A549 (cell line): ENCODE data around the gene PRCD. TPM values are rescaled to one million over a fixed set of nuclear protein-coding genes. Genes with fewer than 3 reads are reported as not detected.

ENCODE experiments used
- ATAC-seq, 2 experiments: fragments of 200-7000 bp in 1 of 2; fragments of >200 bp in 1 of 2; cut with Nextera tagmentation in 1 of 2; cut with Tn5 transposase in 1 of 2; 3 replicates each; pipeline versions ENCODE4 v1.8.0 to v1.9.1; 2018 to 2020; ENCODE audit warnings: mild to moderate bottlenecking in 1 of 2, moderate library complexity in 1 of 2
- CTCF ChIA-PET: fragments of 300-600 bp; sonication (Branson Sonifier 250); formaldehyde crosslinking; extraction: SDS; loops from one replicate; lab custom pipeline; 2021; ENCODE audit warnings: antibody characterized with exemption, inconsistent platforms; lab: Yijun Ruan, JAX
- POLR2A ChIA-PET: fragments of 350-600 bp; formaldehyde crosslinking; extraction: SDS; loops from one replicate; lab custom pipeline; 2021; ENCODE audit warnings: antibody characterized with exemption, inconsistent platforms; lab: Yijun Ruan, JAX
- DNase-seq, 2 experiments: peaks; one replicate each; pipeline versions ENCODE4 v3.0.0 to v3.0.0-alpha.2; 2011 to 2016; ENCODE audit warnings: low read depth in 1 of 2, low spot score in 1 of 2
- FAIRE-seq: peaks from 2 replicates; lab custom pipeline; 2011; peaks lifted over from hg19 to GRCh38; lab: Jason Lieb, UNC
- H3K27ac ChIP-seq, 2 experiments: fragments of >200 bp; sonication (Bioruptor Twin); formaldehyde crosslinking; 3 replicates each; pipeline ENCODE4 v1.5.1; 2016 to 2017
- H3K4me1 ChIP-seq: fragments of >200 bp; sonication (Bioruptor Twin); formaldehyde crosslinking; 3 replicates; pipeline ENCODE4 v1.6.1; 2016
- H3K4me2 ChIP-seq: fragments of >200 bp; sonication (Bioruptor Twin); formaldehyde crosslinking; 3 replicates; pipeline ENCODE4 v1.6.1; 2016
- H3K4me3 ChIP-seq: fragments of >200 bp; sonication (Bioruptor Twin); formaldehyde crosslinking; 3 replicates; pipeline ENCODE4 v1.5.1; 2016
- H3K9me3 ChIP-seq: fragments of >200 bp; sonication (Bioruptor Twin); formaldehyde crosslinking; 3 replicates; pipeline ENCODE4 v1.6.1; 2016
- CBX2 ChIP-seq: fragments of 200-600 bp; sonication (generic); IDR thresholded peaks from 2 replicates; pipeline ENCODE4 v1.6.1; 2016; ENCODE audit warnings: low read depth, mild to moderate bottlenecking, borderline replicate concordance
- ESRRA ChIP-seq: fragments of 150-350 bp; IDR thresholded peaks from 2 replicates; pipeline ENCODE4 v1.6.1; 2014; ENCODE audit warnings: mild to moderate bottlenecking, low read length, borderline replicate concordance
- FOSB ChIP-seq: fragments of 250-450 bp; sonication (Bioruptor Pico); IDR thresholded peaks from 2 replicates; pipeline ENCODE4 v1.5.0; 2020; ENCODE audit warnings: mild to moderate bottlenecking, moderate library complexity
- GATA3 ChIP-seq: IDR thresholded peaks from 2 replicates; pipeline ENCODE4 v1.6.1; 2012; ENCODE audit warnings: borderline replicate concordance
- JUNB ChIP-seq: fragments of >200 bp; sonication (Bioruptor Twin); formaldehyde crosslinking; IDR thresholded peaks from 2 replicates; pipeline ENCODE4 v1.6.1; 2016
- NFE2L2 ChIP-seq: fragments of 150-350 bp; conservative IDR thresholded peaks from 2 replicates; pipeline ENCODE4 v1.6.1; 2014; ENCODE audit warnings: low read length
- PHF8 ChIP-seq: fragments of 200-600 bp; sonication (generic); IDR thresholded peaks from 2 replicates; pipeline ENCODE4 v1.6.1; 2016; ENCODE audit warnings: low read depth, mild to moderate bottlenecking, antibody characterized with exemption, moderate library complexity, borderline replicate concordance
- TP53 ChIP-seq: fragments of 250-450 bp; sonication (Bioruptor Pico); IDR thresholded peaks from 2 replicates; pipeline ENCODE4 v1.5.0; 2021; ENCODE audit warnings: mild to moderate bottlenecking, moderate library complexity
- WGBS: methylation state at CpG from one replicate; pipeline ENCODE4 v1.1.6; 2017; ENCODE audit errors: missing lambda C conversion rate; 5-methylcytosine and 5-hydroxymethylcytosine counted together
- polyA plus RNA-seq, 4 experiments: library from polyadenylated mRNA; depleted of rRNA in 3 of 4; stranded (reverse); fragments of >200 nt; fragmentation: RNase III in 1 of 4; extraction: RNeasy Plus Mini Kit Qiagen cat#74134 plus additional on column Dnase treatment in 1 of 4; gene quantifications; 2 replicates in 3 of 4; 3 replicates in 1 of 4; pipeline ENCODE4 v1.2.3, GENCODE V29; 2011 to 2017
- small RNA-seq, 6 experiments: library from RNA; depleted of rRNA; stranded (forward); fragments of <200 nt; gene quantifications; one replicate each; pipeline ENCODE3, GENCODE V24; 2012
- TF ChIP-seq, protein P1 (sequence below): IDR thresholded peaks from 2 replicates; pipeline ENCODE4 v1.6.1; 2012; ENCODE audit warnings: low read depth, borderline replicate concordance

PRCD gene
- polyA plus RNA-seq, 2 of the 4 experiments (the other 2 are of a cell fraction): not detected

DNA sequence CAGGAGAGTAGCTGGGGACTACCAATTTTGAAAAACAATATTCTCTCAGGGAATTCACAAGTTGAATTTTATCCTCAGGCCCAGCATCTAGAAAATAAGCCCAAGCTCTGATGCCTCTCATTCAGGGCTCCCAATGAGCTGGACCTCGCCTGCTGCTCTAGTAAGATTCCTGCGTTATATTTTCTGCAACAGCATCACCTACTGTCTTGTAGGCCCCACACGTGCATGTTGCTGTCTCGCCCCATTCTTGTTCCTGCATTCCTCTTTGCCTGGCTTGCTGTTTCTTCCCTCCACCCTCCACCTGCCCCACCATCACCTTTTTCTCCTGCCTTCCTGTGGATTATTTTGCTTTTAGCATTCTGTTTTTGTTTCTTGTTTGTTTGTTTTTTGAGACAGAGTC lies 54.1 kb downstream of the PRCD start (continued):
- TF ChIP-seq CBX2 (no peak), ESRRA (no peak)
- TF ChIP-seq, all 56 proteins: peak for 0

DNA sequence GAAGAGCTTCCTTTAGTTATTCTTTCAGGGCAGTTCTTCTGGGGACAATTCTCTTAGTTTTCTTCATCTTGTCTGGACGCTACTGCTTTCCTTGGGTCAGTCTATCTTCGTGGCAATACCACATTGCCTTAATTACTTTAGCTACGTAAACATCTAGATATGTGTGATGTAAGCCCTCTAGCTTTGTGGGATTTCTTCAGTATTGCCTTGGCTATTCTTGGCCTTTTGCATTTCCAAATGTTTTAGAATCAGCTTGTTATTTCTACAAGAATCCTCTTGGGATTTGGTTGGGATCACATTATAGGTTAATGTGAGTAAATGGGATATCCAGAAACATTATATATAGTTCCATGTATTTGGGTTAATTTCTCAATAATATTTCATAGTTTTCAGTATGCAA lies 54.8 kb downstream of the PRCD start:
- Histone ChIP-seq H3K4me2 (no peak overlapping the region), H3K27ac (no peak overlapping the region), H3K4me1 (no peaks in the 10 kb centered on the region), H3K9me3 (no peaks in the 10 kb centered on the region), H3K4me3 (no peak overlapping the region)
- TF ChIP-seq JUNB (no peak), TP53 (CRISPR knock-in tag) (no peak), FOSB (CRISPR knock-in tag) (no peak), GATA3 (no peak), PHF8 (no peak), NFE2L2 (no peak)
- TF ChIP-seq, protein P1, sequence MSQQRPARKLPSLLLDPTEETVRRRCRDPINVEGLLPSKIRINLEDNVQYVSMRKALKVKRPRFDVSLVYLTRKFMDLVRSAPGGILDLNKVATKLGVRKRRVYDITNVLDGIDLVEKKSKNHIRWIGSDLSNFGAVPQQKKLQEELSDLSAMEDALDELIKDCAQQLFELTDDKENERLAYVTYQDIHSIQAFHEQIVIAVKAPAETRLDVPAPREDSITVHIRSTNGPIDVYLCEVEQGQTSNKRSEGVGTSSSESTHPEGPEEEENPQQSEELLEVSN: no peak
- ChIA-PET POLR2A (no interaction called here), CTCF (interaction anchor here (0.6 to 2.7 kb wide), 8 partner anchors 9 to 328 kb away, joined by 3 to 27 read pairs (median 4); partner anchors contain the start of gene ST6GALNAC2)
- ATAC-seq: no peak
- DNase-seq: no peak
- 71% methylated on average over 3 of the region's 3 CpGs for WGBS
- no peak for FAIRE-seq

Small RNA genes lying within 50 kb of the gene (small RNA-seq; reads per million reads assigned to genes)
- gene SNORD1A: 0 reads per million in 6 experiments
- gene SNORD1B: 899 to 7,965 (median 1,752) reads per million in 6 experiments

Other genes with a start within 250 kb of the PRCD start
- gene QRICH2, start 231.8 kb upstream of the PRCD start, polyA plus RNA-seq (2011; rRNA removed): 0.57 and 0.86 TPM in 2 replicates
- gene QRICH2, start 231.8 kb upstream of the PRCD start, polyA plus RNA-seq (2017; fragmentation: RNase III; extraction: RNeasy Plus Mini Kit Qiagen cat#74134 plus additional on column Dnase treatment): 0.88 to 1.7 TPM (median 1.0 TPM) in 3 replicates
- 80.9 and 92.1 TPM in 2 replicates for gene PRPSAP1, start 186.1 kb upstream of the PRCD start, polyA plus RNA-seq (2011; rRNA removed)
- 61.9 to 63.7 TPM (median 63.3 TPM) in 3 replicates for gene PRPSAP1, start 186.1 kb upstream of the PRCD start, polyA plus RNA-seq (2017; fragmentation: RNase III; extraction: RNeasy Plus Mini Kit Qiagen cat#74134 plus additional on column Dnase treatment)
- gene SPHK1, start 155.4 kb upstream of the PRCD start, polyA plus RNA-seq (2011; rRNA removed): 4.6 and 4.7 TPM in 2 replicates
- gene SPHK1, start 155.4 kb upstream of the PRCD start, polyA plus RNA-seq (2017; fragmentation: RNase III; extraction: RNeasy Plus Mini Kit Qiagen cat#74134 plus additional on column Dnase treatment): 11.8 to 14.9 TPM (median 13.0 TPM) in 3 replicates
- gene UBE2O, start 86.9 kb upstream of the PRCD start, polyA plus RNA-seq (2011; rRNA removed): 22.0 and 28.8 TPM in 2 replicates
- gene UBE2O, start 86.9 kb upstream of the PRCD start, polyA plus RNA-seq (2017; fragmentation: RNase III; extraction: RNeasy Plus Mini Kit Qiagen cat#74134 plus additional on column Dnase treatment): 24.5 to 25.9 TPM (median 25.7 TPM) in 3 replicates
- 0.08 TPM in 1 of 2 replicates, not detected in the other for gene AANAT, start 72.4 kb upstream of the PRCD start, polyA plus RNA-seq (2011; rRNA removed)
- 0.13 TPM in 1 of 3 replicates, not detected in the others for gene AANAT, start 72.4 kb upstream of the PRCD start, polyA plus RNA-seq (2017; fragmentation: RNase III; extraction: RNeasy Plus Mini Kit Qiagen cat#74134 plus additional on column Dnase treatment)
- 14.0 and 19.9 TPM in 2 replicates for gene RHBDF2, start 38.6 kb upstream of the PRCD start, polyA plus RNA-seq (2011; rRNA removed)
- gene RHBDF2, start 38.6 kb upstream of the PRCD start, polyA plus RNA-seq (2017; fragmentation: RNase III; extraction: RNeasy Plus Mini Kit Qiagen cat#74134 plus additional on column Dnase treatment): 42.9 to 50.2 TPM (median 46.0 TPM) in 3 replicates
- 1.1 and 1.2 TPM in 2 replicates for gene CYGB, start 2.3 kb upstream of the PRCD start, polyA plus RNA-seq (2011; rRNA removed)
- gene CYGB, start 2.3 kb upstream of the PRCD start, polyA plus RNA-seq (2017; fragmentation: RNase III; extraction: RNeasy Plus Mini Kit Qiagen cat#74134 plus additional on column Dnase treatment): 1.1 to 2.0 TPM (median 1.3 TPM) in 3 replicates
- 0.74 and 0.78 TPM in 2 replicates for gene ST6GALNAC2, start 45.8 kb downstream of the PRCD start, polyA plus RNA-seq (2011; rRNA removed)
- 0.30 to 0.59 TPM (median 0.41 TPM) in 3 replicates for gene ST6GALNAC2, start 45.8 kb downstream of the PRCD start, polyA plus RNA-seq (2017; fragmentation: RNase III; extraction: RNeasy Plus Mini Kit Qiagen cat#74134 plus additional on column Dnase treatment)
- gene ST6GALNAC1, start 103.7 kb downstream of the PRCD start, polyA plus RNA-seq (2011; rRNA removed): 0.63 and 0.72 TPM in 2 replicates
- gene ST6GALNAC1, start 103.7 kb downstream of the PRCD start, polyA plus RNA-seq (2017; fragmentation: RNase III; extraction: RNeasy Plus Mini Kit Qiagen cat#74134 plus additional on column Dnase treatment): 0.09 to 0.27 TPM (median 0.09 TPM) in 3 replicates
- gene MXRA7, start 170.9 kb downstream of the PRCD start, polyA plus RNA-seq (2011; rRNA removed): 47.8 and 80.1 TPM in 2 replicates
- 48.6 to 59.2 TPM (median 57.2 TPM) in 3 replicates for gene MXRA7, start 170.9 kb downstream of the PRCD start, polyA plus RNA-seq (2017; fragmentation: RNase III; extraction: RNeasy Plus Mini Kit Qiagen cat#74134 plus additional on column Dnase treatment)
- 17.5 and 23.0 TPM in 2 replicates for gene JMJD6, start 186.6 kb downstream of the PRCD start, polyA plus RNA-seq (2011; rRNA removed)
- gene JMJD6, start 186.6 kb downstream of the PRCD start, polyA plus RNA-seq (2017; fragmentation: RNase III; extraction: RNeasy Plus Mini Kit Qiagen cat#74134 plus additional on column Dnase treatment): 44.5 to 55.3 TPM (median 53.3 TPM) in 3 replicates
- 120 and 138 TPM in 2 replicates for gene METTL23, start 186.8 kb downstream of the PRCD start, polyA plus RNA-seq (2011; rRNA removed)
- gene METTL23, start 186.8 kb downstream of the PRCD start, polyA plus RNA-seq (2017; fragmentation: RNase III; extraction: RNeasy Plus Mini Kit Qiagen cat#74134 plus additional on column Dnase treatment): 64.6 to 67.2 TPM (median 64.9 TPM) in 3 replicates
- 348 and 412 TPM in 2 replicates for gene SRSF2, start 197.3 kb downstream of the PRCD start, polyA plus RNA-seq (2011; rRNA removed)
- 338 to 342 TPM (median 340 TPM) in 3 replicates for gene SRSF2, start 197.3 kb downstream of the PRCD start, polyA plus RNA-seq (2017; fragmentation: RNase III; extraction: RNeasy Plus Mini Kit Qiagen cat#74134 plus additional on column Dnase treatment)
- 26.0 and 30.0 TPM in 2 replicates for gene MFSD11, start 198.1 kb downstream of the PRCD start, polyA plus RNA-seq (2011; rRNA removed)
- 17.4 to 18.2 TPM (median 17.5 TPM) in 3 replicates for gene MFSD11, start 198.1 kb downstream of the PRCD start, polyA plus RNA-seq (2017; fragmentation: RNase III; extraction: RNeasy Plus Mini Kit Qiagen cat#74134 plus additional on column Dnase treatment)